Stimulated activated CD4-positive, alpha-beta T cell treated with anti-CD3 and anti-CD28 coated beads, TNF-alpha, amount 100 ng/mL, for 1 hour (primary cell): ENCODE measurements around the gene DYNLRB1.
"Not testable (repeated sequence)": the region's sequence is repeated elsewhere in the genome, so short reads cannot be mapped to it uniquely, and the experiment has no call there.

Experiments
- DNase-seq, 3 donors: peaks; one replicate each; pipeline ENCODE4 v3.0.0-alpha.2; 2020; ENCODE audit warnings: low read depth in 3 of 3, low spot score in 1 of 3

DYNLRB1 gene

DNA sequence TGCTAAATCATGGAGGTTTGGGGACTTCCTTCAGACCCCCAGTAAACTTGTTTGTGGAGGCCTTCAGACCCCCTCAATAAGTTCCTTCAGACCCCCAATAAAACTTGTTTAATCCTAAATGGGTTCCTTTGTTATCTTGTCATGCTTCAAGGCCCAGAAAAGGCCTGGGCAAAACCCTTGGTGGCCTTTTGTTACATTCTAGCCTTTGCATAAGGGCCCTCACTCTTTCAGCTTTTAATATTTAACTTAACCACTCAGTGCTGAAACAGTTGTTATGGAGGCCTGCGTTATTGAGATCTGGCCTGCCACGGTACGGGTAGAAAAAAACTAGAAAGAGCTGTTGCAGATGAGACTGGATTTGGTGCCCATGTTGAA is 4.3 kb upstream of the DYNLRB1 start:
- no peak for DNase-seq

DNA sequence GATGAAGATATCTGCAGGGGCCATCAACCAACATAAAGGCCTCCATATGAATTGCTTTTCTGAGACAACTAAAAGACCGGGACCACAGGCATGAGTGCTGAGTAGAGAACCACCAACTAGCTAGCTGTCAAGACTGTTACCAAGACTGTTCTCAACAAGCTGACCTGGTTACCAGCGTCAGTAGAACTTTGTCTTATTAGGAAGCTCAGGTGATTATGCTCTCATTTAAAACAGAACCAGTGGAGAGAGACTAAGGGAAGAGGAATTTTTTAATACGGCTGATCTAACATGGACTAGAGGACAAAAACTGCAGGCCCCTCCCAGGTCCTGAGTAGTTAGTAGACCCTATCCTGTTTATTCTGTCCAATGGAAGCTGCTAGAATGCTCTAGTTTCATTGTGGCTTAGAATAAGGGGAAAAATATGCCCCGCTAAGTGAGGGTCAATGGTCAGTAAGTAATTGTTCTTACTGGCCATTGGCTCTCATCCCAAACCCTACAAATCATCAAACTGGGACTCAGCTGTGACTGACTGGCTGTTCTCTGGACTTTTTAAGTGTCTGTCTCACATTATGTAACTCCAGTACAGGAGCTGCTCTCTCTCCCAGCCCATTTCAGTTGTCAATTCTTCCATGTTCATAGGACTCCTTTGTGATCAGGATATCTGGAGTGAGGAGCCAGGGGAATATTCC is 3.8 kb upstream of the DYNLRB1 start:
- DNase-seq: no peak

GRCh38 chr20:34512955-34513419 is 3.2 kb upstream of the DYNLRB1 start:
- DNase-seq: no peak

DNA sequence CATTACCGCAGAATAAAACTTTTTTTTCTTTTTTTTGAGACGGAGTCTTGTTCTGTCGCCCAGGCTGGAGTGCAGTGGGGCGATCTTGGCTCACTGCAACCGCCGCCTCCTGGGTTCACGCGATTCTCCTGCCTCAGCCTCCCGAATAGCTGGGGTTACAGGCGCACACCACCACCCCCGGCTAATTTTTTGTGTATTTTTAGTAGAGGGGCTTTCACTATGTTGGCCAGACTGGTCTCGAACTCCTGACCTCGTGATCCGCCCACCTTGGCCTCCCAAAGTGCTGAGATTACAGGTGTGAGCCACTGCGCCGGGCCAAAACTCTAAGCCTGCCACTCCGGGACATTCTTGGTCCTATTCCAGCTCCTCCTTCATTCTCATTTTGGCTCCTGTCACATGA is 2.2 kb upstream of the DYNLRB1 start:
- DNase-seq: not testable (repeated sequence)

DNA sequence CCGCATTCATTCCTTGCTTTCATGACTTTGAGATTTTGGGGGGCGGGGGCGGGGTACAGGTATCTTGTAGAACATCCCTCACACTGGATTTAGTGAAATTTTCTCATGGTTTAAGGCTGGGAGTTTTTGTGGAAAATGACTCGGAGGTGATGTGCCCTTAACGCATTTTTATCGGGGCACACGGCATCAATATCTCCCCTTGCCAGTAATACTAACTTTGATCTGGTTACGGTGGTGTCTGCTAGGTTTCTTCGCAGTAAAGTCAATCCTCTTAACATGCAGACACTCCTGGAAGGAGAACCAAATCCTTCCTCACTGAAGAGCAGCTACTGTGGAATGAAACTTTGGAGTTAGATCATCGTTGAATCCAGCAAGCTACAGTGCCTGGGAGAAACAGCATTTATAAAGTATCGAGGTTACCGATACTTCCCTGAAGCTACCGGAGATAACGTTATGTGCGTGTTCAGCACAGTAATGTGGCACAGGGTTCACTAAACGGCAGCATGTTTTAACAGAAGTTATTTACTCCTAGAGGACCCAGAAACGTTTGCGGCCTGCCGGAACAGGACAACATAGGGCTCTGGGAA is 1.2 kb upstream of the DYNLRB1 start:
- DNase-seq: no peak

DNA sequence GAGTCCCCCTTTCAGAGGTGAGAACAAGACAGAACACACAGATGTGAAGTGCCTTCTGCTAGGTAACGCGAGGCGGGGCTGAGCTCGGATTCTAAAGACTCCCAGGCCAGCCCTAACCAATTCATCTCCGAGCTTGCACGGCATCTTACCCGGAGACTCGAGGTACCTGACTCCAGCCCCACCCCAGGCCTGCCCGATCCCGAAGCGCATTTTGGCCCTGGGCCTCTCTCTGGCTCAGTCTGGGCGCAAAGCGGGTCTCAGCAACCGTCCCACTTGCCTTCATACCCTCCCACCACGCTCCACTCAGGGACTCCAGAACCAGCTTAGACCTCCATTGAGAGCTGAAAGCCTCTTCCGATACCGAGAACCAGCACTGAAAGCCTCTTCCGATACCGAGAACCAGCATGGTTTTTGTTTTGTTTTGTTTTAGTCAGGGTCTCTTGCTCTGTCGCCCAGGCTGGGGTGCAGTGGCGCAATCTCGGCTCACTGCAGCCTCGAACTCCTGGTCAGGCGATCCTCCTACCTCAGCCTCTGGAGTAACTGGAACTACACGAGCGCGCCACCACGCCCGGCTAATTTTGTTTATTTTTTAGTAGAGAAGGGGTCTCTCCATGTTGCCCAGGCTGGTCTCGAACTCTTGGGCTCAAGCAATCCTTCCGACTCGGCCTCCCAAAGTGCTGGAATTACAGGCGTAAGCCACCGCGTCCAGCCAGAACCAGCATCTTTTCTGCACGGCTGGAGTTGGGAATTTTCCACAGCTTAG is 557 bp upstream of the DYNLRB1 start:
- DNase-seq: peak in 2 of 3 donors; percentile 33 to 54

DNA sequence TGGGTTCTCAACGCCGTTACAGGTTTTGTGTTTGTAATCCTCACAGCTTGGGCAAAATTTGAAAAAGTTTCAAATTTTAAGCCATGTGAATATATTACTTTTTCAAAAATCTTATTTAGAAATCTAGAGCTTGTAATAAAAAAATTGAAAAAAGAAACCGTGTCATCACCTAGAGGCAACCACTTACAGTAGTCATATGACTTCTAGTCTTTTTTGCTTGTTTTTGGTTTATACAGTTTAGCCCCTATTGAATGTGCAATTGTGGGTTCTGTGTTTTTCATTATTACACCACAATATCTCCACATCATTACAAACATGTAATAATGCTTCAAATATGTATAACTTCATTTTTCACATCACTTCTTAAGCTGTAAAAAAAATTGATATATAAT is 888 bp downstream of the DYNLRB1 start:
- DNase-seq: no peak

DNA sequence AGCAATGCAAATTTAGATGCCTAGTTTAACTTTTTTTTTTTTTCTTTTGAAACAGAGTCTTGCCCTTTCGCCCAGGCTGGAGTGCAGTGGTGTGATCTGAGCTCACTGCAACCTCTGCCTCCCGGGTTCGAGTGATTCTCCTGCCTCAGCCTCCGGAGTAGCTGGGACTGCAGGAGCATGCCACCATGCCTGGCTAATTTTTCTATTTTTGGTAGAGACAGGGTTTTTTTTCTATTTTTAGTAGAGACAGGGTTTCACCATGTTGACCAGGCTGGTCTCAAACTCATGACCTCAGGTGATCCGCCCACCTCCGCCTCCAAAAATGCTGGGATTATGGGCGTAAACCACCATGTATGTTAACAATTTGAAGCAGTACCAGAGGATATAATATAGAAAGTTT is 2.6 kb downstream of the DYNLRB1 start:
- DNase-seq: not testable (repeated sequence)

DNA sequence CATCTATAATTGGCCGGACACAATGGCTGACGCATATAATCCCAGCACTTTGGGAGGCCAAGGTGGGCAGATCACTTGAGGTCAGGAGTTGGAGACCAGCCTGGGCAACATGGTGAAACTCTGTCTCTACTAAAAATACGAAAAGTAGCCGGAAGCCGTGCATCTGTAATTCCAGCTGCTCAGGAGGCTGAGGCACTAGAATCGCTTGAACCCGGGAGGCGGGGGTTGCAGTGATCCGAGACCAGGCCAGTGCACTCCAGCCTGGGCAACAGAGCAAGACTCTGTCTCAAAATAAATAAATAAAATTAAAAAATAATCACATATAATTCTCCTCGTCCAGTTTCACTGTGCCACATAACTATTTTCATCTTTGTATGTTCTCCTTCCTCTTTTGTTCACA is 3.6 kb downstream of the DYNLRB1 start:
- DNase-seq: not testable (repeated sequence)

DNA sequence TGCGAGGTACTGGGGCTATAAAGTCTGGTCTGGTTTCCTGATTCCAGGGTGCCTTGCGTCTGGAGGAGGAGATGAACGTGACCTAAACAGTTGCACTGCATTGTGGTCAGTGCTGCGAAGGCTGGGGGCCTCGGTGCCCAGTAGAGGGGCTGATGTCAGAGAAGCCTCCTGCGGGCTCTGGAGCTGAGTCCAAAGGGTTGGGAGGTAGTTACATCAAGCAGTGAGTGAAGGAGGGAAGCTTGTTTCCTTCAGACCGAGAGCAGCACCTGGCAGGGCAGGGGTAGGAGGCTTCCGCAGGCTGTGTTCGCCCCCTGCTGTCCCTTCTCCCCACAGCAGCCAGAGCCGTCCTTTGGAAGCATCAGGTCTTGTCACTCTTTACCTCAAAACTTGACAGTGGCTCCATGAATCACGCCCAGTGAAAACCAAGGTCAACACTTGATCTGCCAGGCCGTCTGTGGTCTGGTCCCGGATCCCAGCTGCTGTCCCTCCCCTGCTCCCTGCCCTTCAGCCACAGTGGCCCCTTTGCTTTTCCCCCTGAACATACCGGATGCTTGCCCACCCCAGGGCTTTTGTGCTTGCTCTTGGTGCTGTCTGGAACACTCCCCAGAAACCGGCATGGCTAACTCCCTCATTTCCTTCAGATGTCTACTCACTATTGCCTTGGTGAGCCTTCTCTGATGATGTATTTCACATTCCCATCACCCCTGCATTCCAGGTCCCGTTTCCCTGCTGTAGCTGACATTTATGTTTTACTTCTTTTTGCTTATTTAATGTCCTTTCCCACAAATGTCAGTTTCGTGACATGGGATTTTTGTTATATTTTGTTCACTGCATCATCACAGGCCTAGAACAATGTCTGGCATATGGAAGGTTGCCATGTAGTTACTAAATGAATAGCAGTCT is 7.0 kb downstream of the DYNLRB1 start:
- peak in 1 of 3 donors; percentile 43 for DNase-seq

GRCh38 chr20:34524426-34524825 is 8.2 kb downstream of the DYNLRB1 start:
- DNase-seq: no peak

GRCh38 chr20:34525342-34525708 is 9.1 kb downstream of the DYNLRB1 start:
- DNase-seq: no peak

DNA sequence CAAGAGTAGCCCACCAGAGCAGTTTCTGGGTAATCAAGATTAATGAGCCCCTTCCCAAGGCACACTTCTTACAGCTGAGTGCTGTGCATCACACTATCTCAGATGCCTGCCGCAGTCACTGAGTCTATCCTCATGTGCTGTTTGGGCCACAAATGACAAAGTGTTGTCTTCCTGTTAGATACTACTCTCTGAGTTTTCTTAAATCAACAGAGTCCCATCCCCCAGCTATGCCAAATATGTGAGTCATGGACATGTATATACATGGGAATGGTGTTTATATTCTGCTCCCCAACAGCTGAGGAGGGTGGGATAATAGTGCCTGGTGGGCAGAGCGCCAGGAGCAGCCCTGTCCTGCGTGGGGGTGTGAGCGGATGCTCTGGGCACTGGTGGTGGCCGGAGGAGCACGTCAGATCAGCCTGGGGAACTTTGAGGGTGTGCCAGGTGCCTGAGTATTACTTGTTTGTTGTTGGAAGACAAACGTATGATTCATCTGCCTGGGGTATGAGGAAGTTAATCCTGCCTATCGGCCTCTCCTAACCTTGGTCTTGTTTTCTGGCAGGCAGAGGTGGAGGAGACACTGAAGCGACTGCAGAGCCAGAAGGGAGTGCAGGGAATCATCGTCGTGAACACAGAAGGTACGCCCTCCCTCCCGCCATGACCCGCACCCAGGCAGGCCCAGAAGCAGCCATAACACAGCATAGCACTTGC is 9.6 kb downstream of the DYNLRB1 start:
- DNase-seq: no peak

DNA sequence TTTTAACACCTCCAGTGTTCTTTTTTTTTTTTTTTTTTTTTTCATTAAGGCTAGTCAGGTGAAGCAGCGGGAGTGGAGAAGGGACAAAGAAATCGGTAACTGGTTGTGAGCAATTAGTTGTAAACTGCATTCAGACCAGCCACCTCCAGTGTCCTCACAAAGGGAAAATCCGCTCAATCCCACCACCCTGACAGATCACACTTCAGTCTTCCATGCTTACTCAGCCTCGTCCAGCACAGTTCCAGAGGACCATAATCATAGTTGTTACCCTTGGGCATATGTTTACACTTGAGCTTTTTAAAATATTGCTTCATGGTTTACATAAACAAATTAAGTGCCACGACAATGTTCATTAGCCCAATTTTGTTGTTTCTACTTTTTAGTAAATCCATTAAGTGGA is 10.2 kb downstream of the DYNLRB1 start:
- no peak for DNase-seq

- DNase-seq: no peak
These were observed 10.8 kb downstream of the DYNLRB1 start for GRCh38 chr20:34527016-34527415.

- DNase-seq: no peak
These were observed 12.7 kb downstream of the DYNLRB1 start for GRCh38 chr20:34528921-34529297.

DNA sequence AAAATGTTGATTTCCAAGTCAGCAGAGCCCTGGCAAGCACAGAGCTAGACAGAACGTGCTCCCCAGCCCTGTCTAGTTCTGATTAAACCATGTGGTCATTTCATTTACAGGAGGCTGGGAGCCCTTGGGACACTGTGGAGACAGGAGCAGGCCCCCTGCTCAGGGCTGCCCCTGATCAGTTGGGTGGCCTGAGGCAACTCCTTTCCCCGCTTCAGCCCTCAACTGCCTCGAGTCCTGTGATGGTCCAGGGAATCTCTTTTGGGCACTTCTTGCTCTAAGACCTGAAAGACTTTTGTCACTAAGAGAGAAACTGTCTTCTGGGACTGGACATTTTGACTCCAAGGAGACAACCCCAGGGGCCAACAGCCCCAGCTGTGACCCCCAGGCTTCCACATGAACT is 13.5 kb downstream of the DYNLRB1 start:
- no peak for DNase-seq

- DNase-seq: no peak
These were observed 14.1 kb downstream of the DYNLRB1 start for GRCh38 chr20:34530342-34530741.

- no peak for DNase-seq
These were observed 15.5 kb downstream of the DYNLRB1 start for GRCh38 chr20:34531608-34532265.

GRCh38 chr20:34532320-34532719 is 16.1 kb downstream of the DYNLRB1 start:
- no peak for DNase-seq
